ENCODE measurements around the gene UGT1A7. TPM values are rescaled to one million over a fixed set of nuclear protein-coding genes. Genes with fewer than 3 reads are reported as not detected.

UGT1A7 gene
- total RNA-seq, 4 donors from 2014 or later: not detected

DNA sequence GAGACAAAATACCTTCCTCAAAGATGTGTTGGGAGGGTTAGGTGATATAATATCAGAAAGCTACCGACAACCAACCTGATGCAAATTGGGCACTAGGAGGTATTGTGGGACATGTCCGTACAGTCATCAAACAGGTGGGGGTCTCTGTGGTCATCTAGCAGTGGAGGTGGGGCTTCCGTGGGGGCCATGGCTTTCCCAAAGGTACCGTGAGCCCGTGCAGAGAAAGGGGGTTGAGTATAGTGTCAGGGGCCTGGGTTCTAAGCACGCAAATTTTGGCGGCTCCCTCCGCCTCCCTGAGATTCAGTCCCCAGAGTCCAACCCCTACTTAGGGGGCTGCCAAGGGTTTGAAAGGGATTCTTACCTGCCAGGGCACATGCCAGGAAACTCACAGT is 140.0 kb downstream of the UGT1A7 start:
- ATAC-seq (no peak), DNase-seq (no peak)
- Histone ChIP-seq H3K4me3 (no peak overlapping the region), H3K27me3 (no peaks in the 10 kb centered on the region), H3K4me1 (no peaks in the 10 kb centered on the region), H3K9me3 (no peaks in the 10 kb centered on the region), H3K36me3 (no peaks in the 10 kb centered on the region), H3K27ac (no peak overlapping the region)
- in situ Hi-C loops (cut with MboI; ENCODE audit: low sequenced_read_pairs in 4 of 4) (no loop called here), intact Hi-C loops (cut with DNase I; ENCODE audit: low total_unique reads) (no loop called here)
- TF ChIP-seq, protein P1, sequence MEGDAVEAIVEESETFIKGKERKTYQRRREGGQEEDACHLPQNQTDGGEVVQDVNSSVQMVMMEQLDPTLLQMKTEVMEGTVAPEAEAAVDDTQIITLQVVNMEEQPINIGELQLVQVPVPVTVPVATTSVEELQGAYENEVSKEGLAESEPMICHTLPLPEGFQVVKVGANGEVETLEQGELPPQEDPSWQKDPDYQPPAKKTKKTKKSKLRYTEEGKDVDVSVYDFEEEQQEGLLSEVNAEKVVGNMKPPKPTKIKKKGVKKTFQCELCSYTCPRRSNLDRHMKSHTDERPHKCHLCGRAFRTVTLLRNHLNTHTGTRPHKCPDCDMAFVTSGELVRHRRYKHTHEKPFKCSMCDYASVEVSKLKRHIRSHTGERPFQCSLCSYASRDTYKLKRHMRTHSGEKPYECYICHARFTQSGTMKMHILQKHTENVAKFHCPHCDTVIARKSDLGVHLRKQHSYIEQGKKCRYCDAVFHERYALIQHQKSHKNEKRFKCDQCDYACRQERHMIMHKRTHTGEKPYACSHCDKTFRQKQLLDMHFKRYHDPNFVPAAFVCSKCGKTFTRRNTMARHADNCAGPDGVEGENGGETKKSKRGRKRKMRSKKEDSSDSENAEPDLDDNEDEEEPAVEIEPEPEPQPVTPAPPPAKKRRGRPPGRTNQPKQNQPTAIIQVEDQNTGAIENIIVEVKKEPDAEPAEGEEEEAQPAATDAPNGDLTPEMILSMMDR (IDR thresholded peaks at IDR 0.05 in 4 of 5, conservative IDR thresholded peaks at IDR 0.05 in 1 of 5): no peak
- no peak for TF ChIP-seq POLR2A (IDR thresholded peaks at IDR 0.05)

DNA sequence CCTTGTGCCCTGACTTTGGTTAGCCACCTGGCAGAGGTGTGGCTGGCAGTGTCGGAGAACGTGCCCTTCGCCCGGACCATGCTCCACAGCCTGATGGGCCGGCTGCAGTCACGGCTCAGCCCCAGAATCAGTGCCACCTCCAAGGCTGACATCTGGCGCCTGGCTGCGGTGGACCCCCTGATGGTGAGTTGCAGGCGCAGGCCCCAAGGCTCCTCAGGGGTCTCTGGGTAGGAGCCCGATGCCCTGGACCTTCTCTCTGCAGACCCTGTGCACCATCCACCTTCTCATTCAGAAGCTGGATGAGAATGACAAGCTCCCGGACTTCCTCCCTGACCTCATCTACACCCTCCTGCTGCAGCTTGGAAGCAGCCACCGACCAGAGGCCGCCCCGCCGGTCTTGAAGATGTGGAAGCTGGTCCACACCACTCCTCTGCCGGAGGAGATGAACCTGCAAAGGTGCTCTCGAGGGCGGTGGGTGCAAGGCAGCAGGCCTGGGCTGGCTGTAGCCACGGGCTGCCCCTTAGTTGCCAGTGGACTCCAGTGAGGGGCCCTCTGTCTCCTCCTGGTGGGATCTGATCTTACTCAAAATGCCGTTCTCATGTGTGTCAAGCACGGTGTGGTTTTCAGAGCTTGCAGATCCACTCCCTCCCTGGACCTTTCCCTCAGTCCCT is 140.5 kb downstream of the UGT1A7 start:
- Histone ChIP-seq H3K4me1 (no peaks in the 10 kb centered on the region), H3K9me3 (no peaks in the 10 kb centered on the region), H3K27ac (no peak overlapping the region), H3K4me3 (no peak overlapping the region), H3K36me3 (no peaks in the 10 kb centered on the region), H3K27me3 (no peaks in the 10 kb centered on the region)
- in situ Hi-C loops (cut with MboI; ENCODE audit: low sequenced_read_pairs in 4 of 4): no loop called here
- intact Hi-C loops (cut with DNase I; ENCODE audit: low total_unique reads): no loop called here
- DNase-seq (no peak), ATAC-seq (no peak)
- TF ChIP-seq, protein P1 (IDR thresholded peaks at IDR 0.05 in 4 of 5, conservative IDR thresholded peaks at IDR 0.05 in 1 of 5): no peak
- TF ChIP-seq POLR2A (IDR thresholded peaks at IDR 0.05): no peak

Other genes with a start within 250 kb of the UGT1A7 start
- 10 to 100 TPM; 10.9 to 29.2 (median 12.4) TPM for gene USP40, start 115.1 kb upstream of the UGT1A7 start, total RNA-seq
- gene UGT1A8, start 64.3 kb upstream of the UGT1A7 start, total RNA-seq: not detected
- under 1 TPM in 1 of 4 donors, not detected in 3; 0.12 TPM for gene UGT1A10, start 45.5 kb upstream of the UGT1A7 start, total RNA-seq
- gene UGT1A9, start 10.0 kb upstream of the UGT1A7 start, total RNA-seq: under 1 TPM in 2 of 4 donors, not detected in 2; 0.13 to 0.38 TPM
- under 1 TPM in 1 of 4 donors, not detected in 3; 0.31 TPM for gene UGT1A6, start 11.0 kb downstream of the UGT1A7 start, total RNA-seq
- not detected for gene UGT1A5, start 31.0 kb downstream of the UGT1A7 start, total RNA-seq
- under 1 TPM in 1 of 4 donors, not detected in 3; 0.51 TPM for gene UGT1A4, start 36.8 kb downstream of the UGT1A7 start, total RNA-seq
- gene UGT1A3, start 47.1 kb downstream of the UGT1A7 start, total RNA-seq: under 1 TPM in 1 of 4 donors, not detected in 3; 0.16 TPM
- under 1 TPM in 1 of 4 donors, not detected in 3; 0.20 TPM for gene UGT1A1, start 78.4 kb downstream of the UGT1A7 start, total RNA-seq
- not detected for gene MROH2A, start 96.4 kb downstream of the UGT1A7 start, total RNA-seq
- 1 to 10 TPM in 1 of 4 donors, under 1 TPM in 1, not detected in 2; 0.20 to 1.1 TPM for gene HJURP, start 172.6 kb downstream of the UGT1A7 start, total RNA-seq
- not detected for gene TRPM8, start 235.5 kb downstream of the UGT1A7 start, total RNA-seq